ENCODE results near the gene PKDCC. TPM values are rescaled to one million over a fixed set of nuclear protein-coding genes. Genes with fewer than 3 reads are reported as not detected.
"Not testable (repeated sequence)": the region's sequence is repeated elsewhere in the genome, so short reads cannot be mapped to it uniquely, and the experiment has no call there.

PKDCC gene
- total RNA-seq, 1 experiment from 2014 or later = 3.9 TPM

- Histone ChIP-seq H3K4me2 (no peak overlapping the region), H3K9me2 (ENCODE audit: insufficient read depth) (no peaks in the 10 kb centered on the region), H3K4me1 (replicated peaks; ENCODE audit: insufficient read depth) (no peaks in the 10 kb centered on the region), H3K36me3 (ENCODE audit: low read depth) (no peaks in the 10 kb centered on the region), H3K79me2 (ENCODE audit: low read depth) (no peaks in the 10 kb centered on the region), H3F3A (ENCODE audit: insufficient read depth, low read depth) (no peaks in the 10 kb centered on the region; the same call in 1 of the 2 replicates), H3K27ac (no peak overlapping the region), H3K27me3 (ENCODE audit: insufficient read depth, low read depth) (no peaks in the 10 kb centered on the region), H2AFZ (no peak overlapping the region), H4K20me1 (ENCODE audit: insufficient read depth) (no peaks in the 10 kb centered on the region), H3K4me3 (no peak overlapping the region), H3K9me3 (ENCODE audit: insufficient read depth, low read depth) (no peaks in the 10 kb centered on the region)
- ChIA-PET CTCF (no interaction called here), POLR2A (ENCODE audit: unreplicated experiment) (no interaction called here)
- intact Hi-C loops (cut with micrococcal nuclease; ENCODE audit: unreplicated experiment) = no loop called here
- DNase-seq = no peak
- no TSS peak for BruUV-seq (replicated peaks)
- no peak for TF ChIP-seq CTCF (conservative IDR thresholded peaks at IDR 0.05)
- no peak for TF ChIP-seq EZH2 (IDR thresholded peaks at IDR 0.05; ENCODE audit: low read depth)
Observed at GRCh38 chr2:42031281-42032223, 16.3 kb upstream of the PKDCC start.

- intact Hi-C loops (cut with micrococcal nuclease; ENCODE audit: unreplicated experiment) = no loop called here
- DNase-seq = no peak
- no peak overlapping the region for H3K27ac ChIP-seq
- no peaks in the 10 kb centered on the region; the same call in 1 of the 2 replicates for H3F3A ChIP-seq (ENCODE audit: insufficient read depth, low read depth)
- no peak overlapping the region for H2AFZ ChIP-seq
- H3K4me3 ChIP-seq = no peak overlapping the region
- ChIA-PET POLR2A (ENCODE audit: unreplicated experiment) (no interaction called here), CTCF (no interaction called here)
- no peaks in the 10 kb centered on the region for H4K20me1 ChIP-seq (ENCODE audit: insufficient read depth)
- no peaks in the 10 kb centered on the region for H3K4me1 ChIP-seq (replicated peaks; ENCODE audit: insufficient read depth)
- no peaks in the 10 kb centered on the region for H3K27me3 ChIP-seq (ENCODE audit: insufficient read depth, low read depth)
- no peak for TF ChIP-seq EZH2 (IDR thresholded peaks at IDR 0.05; ENCODE audit: low read depth)
- no peak for TF ChIP-seq CTCF (conservative IDR thresholded peaks at IDR 0.05)
- BruUV-seq (replicated peaks) = no TSS peak
- H3K9me3 ChIP-seq (ENCODE audit: insufficient read depth, low read depth) = no peaks in the 10 kb centered on the region
- H3K9me2 ChIP-seq (ENCODE audit: insufficient read depth) = no peaks in the 10 kb centered on the region
- H3K36me3 ChIP-seq (ENCODE audit: low read depth) = no peaks in the 10 kb centered on the region
- no peaks in the 10 kb centered on the region for H3K79me2 ChIP-seq (ENCODE audit: low read depth)
- no peak overlapping the region for H3K4me2 ChIP-seq
Observed at GRCh38 chr2:42032224-42032620, 15.6 kb upstream of the PKDCC start.

- Histone ChIP-seq H3K27me3 (ENCODE audit: insufficient read depth, low read depth) (no peaks in the 10 kb centered on the region), H2AFZ (no peak overlapping the region), H3K27ac (no peak overlapping the region), H3K79me2 (ENCODE audit: low read depth) (no peaks in the 10 kb centered on the region), H3K36me3 (ENCODE audit: low read depth) (no peaks in the 10 kb centered on the region), H3K9me2 (ENCODE audit: insufficient read depth) (no peaks in the 10 kb centered on the region), H4K20me1 (ENCODE audit: insufficient read depth) (no peaks in the 10 kb centered on the region), H3K4me2 (no peak overlapping the region), H3K9me3 (ENCODE audit: insufficient read depth, low read depth) (no peaks in the 10 kb centered on the region), H3F3A (ENCODE audit: insufficient read depth, low read depth) (no peaks in the 10 kb centered on the region; the same call in 1 of the 2 replicates), H3K4me1 (replicated peaks; ENCODE audit: insufficient read depth) (no peaks in the 10 kb centered on the region), H3K4me3 (no peak overlapping the region)
- no TSS peak for BruUV-seq (replicated peaks)
- no peak for TF ChIP-seq EZH2 (IDR thresholded peaks at IDR 0.05; ENCODE audit: low read depth)
- TF ChIP-seq CTCF (conservative IDR thresholded peaks at IDR 0.05) = no peak
- ChIA-PET POLR2A (ENCODE audit: unreplicated experiment) (interaction anchor here (0.6 kb wide), 1 partner anchor 15 kb away, joined by 11 read pairs; no protein-coding TSS in a partner anchor), CTCF (no interaction called here)
- intact Hi-C loops (cut with micrococcal nuclease; ENCODE audit: unreplicated experiment) = no loop called here
- no peak for DNase-seq
Observed at GRCh38 chr2:42032745-42033144, 15.1 kb upstream of the PKDCC start.

GRCh38 chr2:42034096-42034495 is 13.7 kb upstream of the PKDCC start:
- H3K27ac ChIP-seq; H4K20me1 ChIP-seq (ENCODE audit: insufficient read depth); intact Hi-C loops (cut with micrococcal nuclease; ENCODE audit: unreplicated experiment); CTCF ChIA-PET; BruUV-seq (replicated peaks); DNase-seq; H2AFZ ChIP-seq; H3K79me2 ChIP-seq (ENCODE audit: low read depth); H3F3A ChIP-seq (ENCODE audit: insufficient read depth, low read depth); H3K9me2 ChIP-seq (ENCODE audit: insufficient read depth); H3K36me3 ChIP-seq (ENCODE audit: low read depth); H3K4me2 ChIP-seq; H3K27me3 ChIP-seq (ENCODE audit: insufficient read depth, low read depth); H3K4me3 ChIP-seq; H3K4me1 ChIP-seq (replicated peaks; ENCODE audit: insufficient read depth); H3K9me3 ChIP-seq (ENCODE audit: insufficient read depth, low read depth); POLR2A ChIA-PET (ENCODE audit: unreplicated experiment): not testable (repeated sequence)
